ENCODE data around the gene WFIKKN1. TPM values are rescaled to one million over a fixed set of nuclear protein-coding genes. Genes with fewer than 3 reads are reported as not detected.

Gene WFIKKN1
- total RNA-seq, 1 experiment from 2014 or later, result not detected

DNA sequence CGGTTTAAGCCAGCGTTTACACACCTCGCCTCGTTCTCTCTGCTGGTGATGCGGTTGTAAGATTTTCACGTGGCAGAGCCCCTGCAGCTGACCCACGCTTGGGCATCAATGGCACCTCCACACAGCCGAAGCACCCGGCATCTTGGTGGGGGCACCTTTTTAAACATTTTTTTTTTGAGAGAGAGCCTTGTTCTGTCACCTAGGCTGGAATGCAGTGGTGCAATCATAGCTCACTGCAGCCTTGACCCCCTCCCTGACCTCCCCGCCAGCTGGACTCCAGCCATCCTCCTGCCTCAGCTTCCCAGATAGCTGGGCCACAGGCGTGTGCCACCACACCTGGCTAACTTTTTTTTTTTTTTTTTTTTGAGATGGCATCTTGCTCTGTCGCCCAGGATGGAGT lies 23.2 kb downstream of the WFIKKN1 start:
- no peaks in the 10 kb centered on the region for H3K27me3 ChIP-seq
- H3K4me3 ChIP-seq, result no peak overlapping the region
- peaks cover 56% of the 10 kb centered on the region for H3K36me3 ChIP-seq
- no peak for DNase-seq
- H3K9me3 ChIP-seq, result no peaks in the 10 kb centered on the region

DNA sequence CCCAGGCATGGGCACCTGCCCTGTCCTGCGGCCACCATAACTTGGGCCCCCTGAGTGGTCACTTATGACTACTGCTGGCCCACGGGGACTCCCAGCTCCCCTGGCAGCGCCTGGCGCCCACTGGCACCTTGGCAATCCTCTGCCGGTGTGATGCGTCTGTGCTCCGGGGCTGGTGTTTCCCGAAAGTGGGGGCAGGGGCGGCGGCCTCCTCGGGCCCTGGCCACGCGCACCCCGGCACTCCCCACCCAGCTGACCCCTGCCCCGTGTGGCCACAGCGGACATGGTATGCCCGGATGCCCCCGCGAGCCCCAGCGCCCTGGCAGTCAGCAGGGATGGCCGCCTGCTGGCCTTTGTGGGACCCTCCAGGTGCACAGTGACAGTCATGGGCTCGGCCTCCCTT lies 26.7 kb downstream of the WFIKKN1 start:
- no peaks in the 10 kb centered on the region for H3K9me3 ChIP-seq
- H3K36me3 ChIP-seq, result peaks cover 56% of the 10 kb centered on the region
- no peaks in the 10 kb centered on the region for H3K27me3 ChIP-seq
- H3K4me3 ChIP-seq, result no peak overlapping the region
- DNase-seq, result no peak

DNA sequence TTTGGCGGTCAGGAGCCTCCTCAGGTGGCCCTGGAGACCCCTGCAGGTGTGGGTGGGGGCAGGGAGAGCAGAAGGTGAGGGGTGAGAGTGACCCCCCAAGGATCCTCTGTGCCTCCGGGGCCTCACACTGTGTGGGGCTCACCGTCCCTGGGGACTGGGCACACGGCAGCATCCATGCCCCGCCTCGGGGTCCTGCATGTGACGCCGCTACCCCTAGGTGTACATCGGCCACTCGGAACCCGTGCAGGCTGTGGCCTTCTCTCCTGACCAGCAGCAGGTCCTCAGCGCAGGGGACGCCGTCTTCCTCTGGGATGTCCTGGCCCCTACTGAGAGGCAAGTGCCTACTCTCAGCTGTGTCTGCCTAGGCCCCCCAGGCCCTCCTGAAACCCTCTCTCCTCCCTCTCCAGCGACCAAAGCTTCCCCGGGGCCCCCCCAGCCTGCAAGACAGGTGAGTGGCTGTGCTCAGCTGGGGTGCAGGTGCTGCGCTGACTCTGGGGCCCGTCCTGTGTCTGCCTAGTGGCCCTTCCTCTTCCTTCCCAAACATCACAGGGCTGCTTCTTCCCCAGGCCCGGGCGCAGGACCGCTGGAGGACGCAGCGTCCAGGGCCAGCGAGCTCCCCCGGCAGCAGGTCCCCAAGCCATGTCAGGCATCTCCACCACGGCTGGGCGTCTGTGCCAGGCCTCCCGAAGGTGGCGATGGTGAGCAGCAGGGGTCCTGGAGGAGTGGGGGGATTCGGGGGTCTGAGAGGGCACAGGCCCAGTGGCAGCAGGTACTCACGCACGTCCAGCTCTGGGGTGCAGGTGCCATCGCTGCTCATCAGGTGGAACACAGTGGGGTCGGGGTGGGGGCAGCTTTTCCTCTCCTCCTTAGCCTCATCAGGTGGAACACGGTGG lies 28.1 kb downstream of the WFIKKN1 start:
- H3K4me3 ChIP-seq, result no peak overlapping the region
- H3K27me3 ChIP-seq, result no peaks in the 10 kb centered on the region
- no peaks in the 10 kb centered on the region for H3K9me3 ChIP-seq
- peaks cover 42% of the 10 kb centered on the region for H3K36me3 ChIP-seq
- no peak for DNase-seq

DNA sequence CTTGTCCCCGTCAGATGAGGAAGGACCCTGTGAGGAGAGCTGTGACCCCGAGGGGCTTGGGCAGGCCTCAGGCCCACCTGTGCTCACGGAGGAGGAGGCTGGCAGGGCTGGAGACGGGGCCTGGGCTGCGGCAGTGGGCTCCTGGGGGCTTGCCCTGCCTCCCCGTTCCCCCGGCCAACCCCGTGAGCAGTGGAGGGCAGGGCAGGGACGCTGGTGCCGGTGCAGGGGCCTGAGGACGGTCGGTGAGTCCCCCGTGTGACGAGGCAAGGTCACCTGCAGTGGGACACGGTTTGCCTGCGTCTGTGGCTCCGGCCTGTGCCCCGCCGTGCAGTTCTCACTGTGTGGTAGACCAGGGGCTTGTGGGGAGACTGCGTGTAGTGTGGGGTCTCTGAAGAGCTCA lies 28.8 kb downstream of the WFIKKN1 start:
- peaks cover 41% of the 10 kb centered on the region for H3K36me3 ChIP-seq
- H3K9me3 ChIP-seq, result no peaks in the 10 kb centered on the region
- H3K27me3 ChIP-seq, result no peaks in the 10 kb centered on the region
- no peak for DNase-seq
- H3K4me3 ChIP-seq, result no peak overlapping the region

DNA sequence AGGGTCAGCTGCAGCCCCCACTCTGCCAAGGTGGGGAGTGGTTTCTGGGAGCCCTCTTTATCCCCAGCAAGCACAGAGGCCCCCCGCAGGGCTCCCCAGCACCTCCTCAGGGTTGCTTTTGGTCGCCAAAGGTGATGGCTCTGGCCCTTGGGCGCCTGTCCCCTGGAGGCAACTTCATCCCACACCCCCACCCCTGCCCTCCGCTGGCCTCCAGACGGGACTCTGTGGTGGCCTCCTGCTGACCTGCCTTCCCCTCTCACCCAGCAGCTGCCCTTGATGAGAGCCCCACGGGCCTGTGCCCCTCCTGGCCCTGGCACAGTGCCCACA lies 29.3 kb downstream of the WFIKKN1 start:
- no peak for DNase-seq
- Histone ChIP-seq H3K9me3 (no peaks in the 10 kb centered on the region), H3K4me3 (no peak overlapping the region), H3K36me3 (peaks cover 40% of the 10 kb centered on the region), H3K27me3 (no peaks in the 10 kb centered on the region)

DNA sequence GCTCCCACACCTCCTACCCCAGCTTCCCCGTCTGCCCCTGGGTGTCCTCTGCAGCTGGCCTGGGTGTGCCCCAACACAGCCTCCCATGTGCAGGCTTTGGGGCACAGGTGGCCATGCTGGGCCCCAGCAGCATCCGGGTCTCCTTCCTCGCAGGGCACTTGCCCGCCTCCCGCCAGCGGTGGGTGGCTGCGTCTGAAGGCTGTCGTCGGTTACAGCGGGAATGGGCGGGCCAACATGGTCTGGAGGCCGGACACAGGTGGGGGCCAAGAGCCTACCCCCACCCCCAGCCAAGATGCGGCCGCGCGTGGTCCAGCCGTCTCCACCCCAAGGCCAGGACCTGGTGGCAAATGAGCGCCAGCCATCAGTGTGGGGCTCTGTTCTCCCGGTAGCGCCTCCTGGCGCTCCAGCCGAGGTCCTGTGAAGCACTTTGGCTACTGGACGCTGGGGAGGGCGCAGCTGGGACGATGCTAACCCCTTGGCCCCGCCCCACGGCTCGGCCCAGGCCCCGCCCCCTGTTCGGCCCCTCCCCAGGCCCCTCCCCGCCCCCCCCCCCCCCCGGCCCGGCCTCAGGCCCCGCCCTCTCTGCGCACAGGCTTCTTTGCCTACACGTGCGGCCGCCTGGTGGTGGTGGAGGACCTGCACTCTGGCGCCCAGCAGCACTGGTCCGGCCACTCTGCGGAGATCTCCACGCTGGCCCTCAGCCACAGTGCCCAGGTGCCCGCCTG lies 29.8 kb downstream of the WFIKKN1 start:
- Histone ChIP-seq H3K4me3 (no peak overlapping the region), H3K9me3 (no peaks in the 10 kb centered on the region), H3K27me3 (no peaks in the 10 kb centered on the region), H3K36me3 (peaks cover 40% of the 10 kb centered on the region)
- no peak for DNase-seq

DNA sequence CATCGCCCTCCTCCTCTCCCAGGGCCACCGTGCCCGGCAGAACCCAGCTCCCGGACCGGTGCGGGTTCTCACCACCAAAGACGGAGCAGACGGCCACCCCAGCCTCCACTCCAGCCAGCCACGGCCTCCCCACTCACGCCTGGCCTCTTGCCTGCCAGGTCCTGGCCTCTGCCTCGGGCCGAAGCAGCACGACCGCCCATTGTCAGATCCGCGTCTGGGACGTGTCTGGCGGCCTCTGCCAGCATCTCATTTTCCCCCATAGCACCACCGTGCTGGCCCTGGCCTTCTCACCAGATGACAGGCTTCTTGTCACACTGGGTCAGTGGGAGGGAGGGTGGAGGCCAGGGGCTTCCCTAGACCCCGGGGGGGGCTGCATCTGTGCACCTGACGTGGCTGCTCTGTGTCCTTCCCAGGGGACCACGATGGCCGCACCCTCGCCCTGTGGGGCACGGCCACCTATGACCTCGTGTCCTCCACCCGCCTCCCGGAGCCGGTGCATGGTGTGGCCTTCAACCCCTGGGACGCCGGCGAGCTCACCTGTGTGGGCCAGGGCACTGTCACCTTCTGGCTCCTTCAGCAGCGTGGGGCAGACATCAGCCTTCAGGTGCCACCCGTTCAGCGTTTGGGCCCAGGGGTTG lies 30.5 kb downstream of the WFIKKN1 start:
- DNase-seq, result no peak
- Histone ChIP-seq H3K4me3 (no peak overlapping the region), H3K9me3 (no peaks in the 10 kb centered on the region), H3K27me3 (no peaks in the 10 kb centered on the region), H3K36me3 (peaks cover 35% of the 10 kb centered on the region)

DNA sequence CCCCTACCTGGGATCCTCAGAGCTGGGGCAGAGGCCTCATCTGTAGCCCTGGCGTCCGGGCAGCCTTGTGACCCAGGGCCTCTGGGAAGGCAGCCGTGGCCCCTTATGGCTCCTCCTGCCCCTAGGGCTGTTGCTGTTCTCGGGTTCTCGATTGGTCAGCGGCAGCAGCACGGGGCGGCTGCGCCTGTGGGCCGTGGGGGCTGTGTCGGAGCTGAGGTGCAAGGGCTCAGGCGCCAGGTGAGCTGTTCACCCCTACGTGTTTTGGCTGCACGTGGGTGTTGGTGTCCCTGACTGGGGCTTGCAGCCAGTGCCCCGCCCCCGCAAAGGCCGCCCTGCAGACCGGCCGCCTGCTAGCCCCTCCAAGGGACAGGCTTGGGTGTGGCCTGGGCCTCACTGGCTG lies 31.3 kb downstream of the WFIKKN1 start:
- DNase-seq, result no peak
- H3K36me3 ChIP-seq, result peaks cover 37% of the 10 kb centered on the region
- no peaks in the 10 kb centered on the region for H3K9me3 ChIP-seq
- no peaks in the 10 kb centered on the region for H3K27me3 ChIP-seq
- no peak overlapping the region for H3K4me3 ChIP-seq

DNA sequence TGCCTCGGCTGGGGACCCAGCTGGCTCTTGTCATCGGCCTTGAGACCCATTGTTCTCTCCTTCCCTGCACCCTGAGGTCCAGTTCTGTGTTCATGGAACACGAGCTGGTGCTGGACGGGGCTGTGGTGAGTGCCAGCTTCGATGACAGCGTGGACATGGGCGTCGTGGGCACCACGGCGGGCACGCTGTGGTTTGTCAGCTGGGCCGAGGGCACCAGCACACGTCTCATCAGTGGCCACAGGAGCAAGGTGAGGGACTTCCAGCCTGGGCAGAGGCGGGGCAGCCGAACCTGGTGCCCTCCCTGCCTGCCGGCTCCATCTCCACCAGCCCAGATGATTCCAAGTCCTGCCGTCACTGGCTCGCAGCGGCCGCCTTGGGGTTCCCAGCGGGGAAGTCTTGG lies 31.8 kb downstream of the WFIKKN1 start:
- no peak for DNase-seq
- peaks cover 42% of the 10 kb centered on the region for H3K36me3 ChIP-seq
- H3K9me3 ChIP-seq, result no peaks in the 10 kb centered on the region
- H3K27me3 ChIP-seq, result no peaks in the 10 kb centered on the region
- H3K4me3 ChIP-seq, result no peak overlapping the region

DNA sequence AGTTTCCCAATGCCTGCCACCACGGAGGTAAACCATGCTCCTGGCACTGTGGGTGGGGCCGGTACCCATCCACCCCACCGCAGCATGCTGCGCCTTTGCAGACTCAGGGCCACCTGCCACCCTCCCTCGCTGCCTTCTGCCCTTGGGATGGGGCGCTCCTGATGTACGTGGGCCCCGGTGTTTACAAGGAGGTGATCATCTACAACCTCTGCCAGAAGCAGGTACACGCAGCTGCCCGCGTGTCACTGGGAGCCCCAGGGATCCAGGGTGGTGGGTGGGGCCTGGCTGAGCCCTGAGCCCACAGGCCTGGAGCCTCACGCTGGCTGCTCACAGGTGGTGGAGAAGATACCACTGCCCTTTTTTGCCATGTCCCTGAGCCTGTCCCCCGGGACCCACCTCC lies 35.8 kb downstream of the WFIKKN1 start:
- no peak for DNase-seq
- H3K27me3 ChIP-seq, result no peaks in the 10 kb centered on the region
- H3K4me3 ChIP-seq, result no peak overlapping the region
- H3K36me3 ChIP-seq, result peaks cover 51% of the 10 kb centered on the region
- H3K9me3 ChIP-seq, result no peaks in the 10 kb centered on the region

DNA sequence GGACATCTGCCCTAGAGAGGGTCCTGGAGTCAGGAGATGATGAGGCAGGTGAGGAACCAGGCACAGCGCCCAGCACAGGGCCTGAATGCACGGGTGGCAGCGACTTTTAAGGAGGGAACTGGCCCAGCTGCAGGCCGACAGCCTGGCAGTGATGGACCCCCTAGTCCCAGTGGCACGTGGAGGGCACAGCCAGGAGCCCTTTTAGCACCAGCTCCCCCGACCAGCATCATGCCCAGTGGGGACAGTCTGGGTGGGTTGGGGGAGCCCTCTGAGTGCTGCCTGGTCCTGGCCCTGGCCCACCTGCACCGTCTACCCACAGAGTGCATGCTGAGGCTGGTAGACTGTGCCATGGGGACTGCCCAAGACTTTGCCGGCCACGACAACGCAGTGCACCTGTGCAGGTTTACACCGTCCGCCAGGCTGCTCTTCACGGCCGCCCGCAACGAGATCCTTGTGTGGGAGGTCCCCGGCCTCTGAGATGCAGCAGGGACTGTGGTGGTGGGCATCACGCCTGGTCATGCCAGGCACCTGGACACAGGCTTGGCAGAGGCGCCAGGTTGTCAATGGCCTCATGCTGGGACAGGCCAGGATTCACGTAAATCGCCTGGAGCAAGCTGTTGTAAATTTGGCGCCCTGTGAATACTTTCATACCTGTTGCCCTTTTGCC lies 36.5 kb downstream of the WFIKKN1 start:
- Histone ChIP-seq H3K27me3 (no peaks in the 10 kb centered on the region), H3K4me3 (peak overlapping the region; percentile 96), H3K9me3 (no peaks in the 10 kb centered on the region), H3K36me3 (peaks cover 49% of the 10 kb centered on the region)
- no peak for DNase-seq

DNA sequence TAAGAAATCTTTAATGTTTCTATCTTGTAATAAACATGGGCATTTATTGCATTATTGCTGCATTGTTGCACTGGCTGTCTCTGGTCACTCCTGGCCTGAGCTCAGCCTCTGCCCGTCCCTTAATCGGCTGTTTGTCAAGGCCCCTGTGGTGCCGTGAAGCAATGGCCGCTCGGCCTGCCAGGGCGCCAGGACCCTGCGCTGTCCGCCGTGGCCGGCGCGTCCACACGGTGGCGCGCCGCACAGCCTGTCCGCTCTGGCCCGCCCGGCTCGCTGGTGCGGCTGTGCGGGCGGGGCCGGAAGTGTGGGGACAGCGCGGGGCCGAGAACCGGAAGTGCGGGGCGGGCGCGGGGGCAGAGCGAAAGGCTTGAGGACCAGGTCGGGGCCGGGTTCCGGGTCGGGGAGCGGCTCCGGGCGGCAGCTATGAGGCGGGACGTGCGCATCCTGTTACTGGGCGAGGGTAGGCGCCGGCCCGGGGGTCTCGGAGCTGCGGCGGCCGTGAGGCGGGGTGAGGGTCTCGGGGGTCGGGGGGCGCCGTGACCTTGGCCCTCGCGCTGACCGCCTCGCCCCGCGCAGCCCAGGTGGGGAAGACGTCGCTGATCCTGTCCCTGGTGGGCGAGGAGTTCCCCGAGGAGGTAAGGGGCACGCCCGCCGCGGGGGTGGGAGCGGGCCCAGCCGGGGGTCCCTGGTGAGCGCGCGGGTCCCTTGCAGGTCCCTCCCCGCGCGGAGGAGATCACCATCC lies 37.2 kb downstream of the WFIKKN1 start, which contains the start of gene RHOT2:
RHOT2 (plus strand) TSS at position 353 of the 739 bp plus-strand sequence; CDS start at position 421, 68 bp downstream.
- DNase-seq, result peak; percentile 96
- Histone ChIP-seq H3K4me3 (peak within 1 kb of the TSS; percentile 96), H3K27me3 (no peaks in the 10 kb centered on the region), H3K9me3 (no peaks in the 10 kb centered on the region), H3K36me3 (peaks cover 55% of the 10 kb centered on the region)

DNA sequence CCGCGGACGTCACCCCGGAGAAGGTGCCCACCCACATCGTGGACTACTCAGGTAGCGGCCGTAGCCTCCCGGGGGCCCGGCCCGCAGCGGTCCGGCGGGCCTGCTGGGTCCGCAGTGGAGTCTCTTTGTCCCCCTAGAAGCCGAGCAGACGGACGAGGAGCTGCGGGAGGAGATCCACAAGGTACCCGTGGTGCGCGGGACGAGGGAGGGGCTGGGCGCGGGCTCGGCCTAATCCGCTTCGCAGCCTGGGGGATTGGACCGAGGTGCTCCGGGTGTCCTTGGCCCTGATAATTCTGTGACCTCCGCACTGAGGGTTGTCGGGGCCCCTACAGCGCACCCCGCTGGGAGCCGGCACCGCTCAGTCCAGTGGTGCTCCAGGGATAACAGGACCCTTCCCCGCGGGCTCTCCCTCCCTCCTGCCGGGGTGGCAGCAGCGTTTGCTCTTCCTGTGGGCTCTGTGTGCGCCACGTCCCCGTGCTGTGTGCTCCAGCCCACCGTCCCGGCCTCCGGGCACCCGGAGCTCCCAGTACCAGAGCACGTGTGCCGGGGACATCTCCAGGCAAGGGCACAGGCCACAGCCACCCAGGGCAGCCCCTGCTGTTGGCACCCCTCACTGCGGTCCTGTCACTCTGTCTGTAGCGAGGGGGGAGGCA lies 37.9 kb downstream of the WFIKKN1 start:
- Histone ChIP-seq H3K27me3 (no peaks in the 10 kb centered on the region), H3K36me3 (peaks cover 59% of the 10 kb centered on the region), H3K9me3 (no peaks in the 10 kb centered on the region), H3K4me3 (peak overlapping the region; percentile 96)
- no peak for DNase-seq

DNA sequence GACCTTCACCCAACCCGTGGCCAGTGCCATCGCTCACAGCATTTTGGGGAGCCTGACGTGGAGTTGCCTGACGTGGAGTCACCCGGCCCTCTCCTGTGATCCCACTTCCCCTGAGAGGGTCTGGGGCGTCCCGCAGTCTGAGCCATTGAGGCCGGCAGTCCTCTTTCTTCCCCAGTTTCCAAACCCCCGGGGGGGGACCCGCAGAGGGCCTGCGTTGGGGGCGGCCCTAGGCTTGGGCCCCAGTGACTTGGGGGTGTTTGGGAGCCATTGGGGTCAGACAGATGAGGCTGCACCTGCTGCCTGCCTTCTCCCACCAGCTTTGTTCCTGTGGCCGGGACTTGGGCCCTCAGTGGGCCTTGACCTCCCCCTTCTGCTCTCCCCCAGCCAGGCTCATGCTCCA lies 38.9 kb downstream of the WFIKKN1 start:
- H3K4me3 ChIP-seq, result peak overlapping the region; percentile 96
- peaks cover 63% of the 10 kb centered on the region for H3K36me3 ChIP-seq
- H3K27me3 ChIP-seq, result no peaks in the 10 kb centered on the region

DNA sequence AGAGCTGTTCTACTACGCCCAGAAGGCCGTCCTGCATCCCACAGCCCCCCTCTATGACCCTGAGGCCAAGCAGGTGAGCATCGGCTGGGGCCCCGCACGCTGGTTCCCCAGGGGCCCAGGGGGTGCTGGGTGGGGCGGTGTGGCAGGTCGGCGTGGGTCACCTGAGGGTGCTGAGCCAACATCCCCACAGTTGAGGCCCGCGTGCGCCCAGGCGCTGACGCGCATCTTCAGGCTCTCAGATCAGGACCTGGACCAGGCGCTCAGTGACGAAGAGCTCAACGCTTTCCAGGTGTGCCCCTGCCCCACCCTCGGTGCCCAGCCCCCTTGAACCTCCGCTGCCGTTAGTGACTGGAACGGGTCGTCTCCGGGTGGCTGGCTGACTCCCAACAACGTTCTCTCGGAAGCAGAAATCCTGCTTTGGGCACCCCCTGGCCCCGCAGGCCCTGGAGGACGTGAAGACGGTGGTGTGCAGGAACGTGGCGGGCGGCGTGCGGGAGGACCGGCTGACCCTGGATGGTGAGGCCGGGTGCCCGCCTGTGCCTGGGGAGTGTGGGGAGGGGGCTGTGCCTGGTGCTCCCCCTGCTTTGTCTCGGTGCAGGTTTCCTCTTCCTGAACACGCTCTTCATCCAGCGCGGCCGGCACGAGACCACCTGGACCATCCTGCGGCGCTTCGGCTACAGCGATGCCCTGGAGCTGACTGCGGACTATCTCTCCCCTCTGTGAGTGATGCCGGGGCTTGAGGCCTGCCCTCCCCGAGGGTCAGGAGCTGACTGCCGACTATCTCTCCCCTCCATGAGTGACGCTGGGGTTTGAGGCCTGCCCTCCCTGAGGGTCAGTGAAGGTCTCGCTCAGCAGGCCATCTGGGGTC lies 39.9 kb downstream of the WFIKKN1 start:
- no peaks in the 10 kb centered on the region for H3K27me3 ChIP-seq

More for the DNA sequence above, 38.9 kb downstream of the WFIKKN1 start:
- DNase-seq, result no peak
- no peaks in the 10 kb centered on the region for H3K9me3 ChIP-seq

More for the DNA sequence above, 39.9 kb downstream of the WFIKKN1 start:
- H3K9me3 ChIP-seq, result no peaks in the 10 kb centered on the region
- H3K4me3 ChIP-seq, result no peak overlapping the region
- peaks cover 65% of the 10 kb centered on the region for H3K36me3 ChIP-seq
- DNase-seq, result no peak
